ENCODE measurements around the gene EPOP.
A peak's percentile ranks its signal among the peaks of the same experiment; 100 is the strongest.

Gene EPOP

DNA sequence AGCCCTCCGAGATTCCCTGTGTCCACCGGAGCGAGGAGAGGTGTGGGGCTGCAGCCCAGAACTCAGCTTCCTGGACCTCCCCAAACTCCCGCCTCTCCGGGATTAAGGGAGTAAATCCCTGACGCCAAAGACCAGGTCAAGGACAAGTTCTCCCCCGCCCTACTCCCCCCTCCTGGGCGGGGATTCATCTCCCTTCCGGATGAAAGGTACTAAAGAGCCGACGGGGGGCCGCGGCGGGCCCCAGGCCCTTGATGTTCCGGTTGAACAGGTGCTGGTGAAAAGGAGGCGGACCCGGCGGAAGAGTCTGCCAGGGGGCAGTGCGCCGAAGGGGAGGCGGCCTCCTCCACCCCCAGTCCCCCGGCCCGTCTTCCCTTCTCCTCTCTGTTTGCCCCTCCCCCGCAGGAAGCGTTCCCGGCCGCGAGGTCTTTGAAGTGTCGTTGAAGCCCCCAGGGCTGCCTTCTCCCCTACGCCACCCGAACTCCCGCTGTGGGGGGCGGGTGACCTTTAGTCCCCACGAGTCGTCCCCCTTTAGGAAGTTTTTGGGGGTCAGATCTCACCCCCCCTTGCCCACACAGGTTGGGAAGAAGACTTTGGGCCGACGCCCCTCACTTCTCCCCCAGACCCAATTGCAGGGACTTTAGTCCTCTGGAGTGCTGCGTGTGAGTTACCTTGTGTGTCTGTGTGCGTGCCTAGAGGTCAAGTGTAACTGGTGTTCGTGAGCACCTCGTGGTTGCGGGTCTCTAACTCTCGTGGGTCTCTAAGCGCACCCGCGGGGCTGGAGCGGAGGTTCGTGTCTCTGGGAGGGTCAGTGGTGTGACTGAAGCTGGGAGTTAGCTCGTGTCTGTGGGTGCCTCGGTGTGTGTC lies 29.2 kb upstream of the EPOP start:
- peaks cover 4% of the 10 kb centered on the region for H3K36me3 ChIP-seq (ENCODE audit: control insufficient read depth, insufficient read depth, low read length)
- peaks cover 14% of the 10 kb centered on the region for H3K4me1 ChIP-seq (ENCODE audit: control insufficient read depth, insufficient read depth, low read length)
- peak overlapping the region; percentile 91 for H3K27ac ChIP-seq (ENCODE audit: low read depth, low read length)
- peak overlapping the region; percentile 69 for H3K9ac ChIP-seq (ENCODE audit: low read length)
- H3K4me3 ChIP-seq (ENCODE audit: low read length), result peak overlapping the region; percentile 91
- no peaks in the 10 kb centered on the region for H3K27me3 ChIP-seq (ENCODE audit: control insufficient read depth, insufficient read depth, low read length)

DNA sequence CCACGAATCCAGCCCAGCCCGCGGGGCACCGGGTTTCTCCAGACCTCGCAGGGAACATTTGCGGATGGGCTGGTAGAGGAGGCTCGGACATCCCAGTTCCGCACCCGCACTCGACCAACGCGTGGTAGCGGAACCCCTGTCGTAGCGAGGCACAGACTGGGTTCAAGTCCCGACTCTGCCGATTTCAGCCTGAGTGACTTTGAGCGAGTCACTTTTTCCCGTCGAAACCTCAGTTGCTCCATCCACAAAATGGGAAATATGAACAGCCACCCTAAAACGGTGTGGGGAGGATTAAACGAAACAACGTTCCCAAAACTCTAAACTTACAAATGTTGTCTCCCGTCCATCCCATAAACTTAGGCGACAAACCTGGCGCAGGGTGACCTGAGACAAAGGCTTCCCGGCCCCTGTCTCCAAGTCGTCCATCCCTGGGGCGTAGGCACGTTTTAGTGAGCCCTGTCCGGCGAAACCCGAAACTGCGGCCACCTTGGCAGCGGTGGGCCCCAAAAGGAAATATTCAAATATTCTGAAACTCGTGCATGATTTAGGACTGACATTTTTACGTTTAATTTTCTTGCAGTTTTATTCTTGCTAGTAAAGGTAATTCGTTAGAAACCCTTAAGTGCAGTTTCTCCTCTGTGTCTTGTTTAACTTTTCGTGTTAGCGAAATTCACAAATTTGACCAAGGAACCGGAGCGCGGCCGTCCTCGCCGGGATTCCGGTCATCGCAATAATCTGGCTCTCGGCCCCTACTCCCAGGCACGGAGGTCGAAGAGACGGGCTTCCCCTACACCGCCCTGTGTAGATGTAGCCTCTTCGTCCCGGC lies 28.4 kb upstream of the EPOP start:
- H3K4me3 ChIP-seq (ENCODE audit: low read length), result peak overlapping the region; percentile 91
- H3K27me3 ChIP-seq (ENCODE audit: control insufficient read depth, insufficient read depth, low read length), result no peaks in the 10 kb centered on the region
- H3K4me1 ChIP-seq (ENCODE audit: control insufficient read depth, insufficient read depth, low read length), result peaks cover 14% of the 10 kb centered on the region
- peak overlapping the region; percentile 91 for H3K27ac ChIP-seq (ENCODE audit: low read depth, low read length)
- peaks cover 4% of the 10 kb centered on the region for H3K36me3 ChIP-seq (ENCODE audit: control insufficient read depth, insufficient read depth, low read length)
- H3K9ac ChIP-seq (ENCODE audit: low read length), result peak overlapping the region; percentile 92

DNA sequence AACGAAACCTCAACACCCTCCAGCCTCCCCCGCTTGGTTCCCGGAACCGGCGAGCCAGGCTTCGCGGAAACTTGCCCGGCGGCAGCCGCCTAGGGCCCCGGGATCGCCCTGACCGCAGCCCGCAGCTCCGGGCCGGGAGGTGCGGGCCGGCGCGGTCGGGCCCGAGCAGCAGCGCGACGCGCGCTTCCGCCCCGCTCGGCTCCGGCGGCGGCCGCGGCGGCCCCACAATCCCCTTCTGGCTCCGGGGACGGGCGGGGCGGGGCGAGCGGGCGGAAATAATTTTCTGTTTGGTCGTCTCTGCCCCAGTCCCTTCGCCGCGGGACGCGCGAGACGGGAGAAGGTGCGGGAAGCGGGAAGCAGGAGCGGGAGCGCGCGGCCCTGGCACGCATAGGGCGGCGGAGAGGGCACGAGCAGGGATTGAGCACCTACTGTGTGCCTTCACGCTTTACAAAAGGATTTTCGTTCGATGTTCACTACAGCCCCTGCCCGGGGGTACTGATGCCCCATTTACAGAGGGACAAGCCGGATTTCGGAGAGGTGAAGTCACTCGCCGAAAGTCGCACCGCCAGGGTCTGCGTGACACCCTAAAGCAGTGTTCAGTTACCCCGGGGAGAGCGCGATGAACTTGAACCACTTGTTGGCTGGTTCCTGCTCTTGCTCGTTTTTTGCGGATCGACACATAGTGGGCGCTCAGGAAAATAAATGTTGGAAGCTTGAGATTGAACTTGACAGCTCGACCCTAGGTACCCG lies 27.6 kb upstream of the EPOP start:
- Histone ChIP-seq H3K27ac (ENCODE audit: low read depth, low read length) (peak overlapping the region; percentile 91), H3K36me3 (ENCODE audit: control insufficient read depth, insufficient read depth, low read length) (peaks cover 1% of the 10 kb centered on the region), H3K4me3 (ENCODE audit: low read length) (peak overlapping the region; percentile 91), H3K27me3 (ENCODE audit: control insufficient read depth, insufficient read depth, low read length) (no peaks in the 10 kb centered on the region), H3K4me1 (ENCODE audit: control insufficient read depth, insufficient read depth, low read length) (peaks cover 14% of the 10 kb centered on the region), H3K9ac (ENCODE audit: low read length) (peak overlapping the region; percentile 92)

DNA sequence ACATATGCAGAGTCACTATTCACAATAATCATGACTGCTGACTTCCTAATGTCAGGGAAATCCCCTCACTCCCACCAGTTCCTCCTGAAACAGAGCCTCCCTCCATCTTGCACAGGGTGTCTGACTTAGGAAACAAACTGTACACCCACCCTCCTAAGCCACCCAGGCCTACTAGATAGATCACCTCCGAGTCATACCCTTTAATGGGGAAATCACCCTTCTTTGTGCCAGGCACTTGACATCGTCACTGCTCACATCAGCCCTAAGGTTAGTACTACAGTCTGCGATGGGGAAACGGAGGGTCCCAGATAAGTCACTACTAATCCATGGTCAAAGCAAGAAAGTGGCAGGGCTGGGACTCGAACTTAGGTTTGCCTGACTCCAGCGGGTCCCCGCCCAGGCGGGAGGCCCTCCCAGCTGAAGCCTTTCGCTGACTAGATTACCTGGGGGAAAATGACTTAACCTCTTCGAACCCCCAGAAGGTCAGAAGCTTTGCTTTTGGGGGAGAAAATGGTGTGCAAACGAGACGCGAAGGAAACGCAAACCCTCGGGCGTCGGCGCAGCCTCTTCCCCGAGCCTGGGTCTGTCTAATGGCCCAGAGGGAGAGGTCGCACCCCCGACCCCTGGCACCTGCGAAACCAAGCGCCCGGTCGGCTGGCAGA lies 26.9 kb upstream of the EPOP start:
- no peaks in the 10 kb centered on the region for H3K27me3 ChIP-seq (ENCODE audit: control insufficient read depth, insufficient read depth, low read length)
- peaks cover 10% of the 10 kb centered on the region for H3K4me1 ChIP-seq (ENCODE audit: control insufficient read depth, insufficient read depth, low read length)
- H3K4me3 ChIP-seq (ENCODE audit: low read length), result peak overlapping the region; percentile 88
- H3K36me3 ChIP-seq (ENCODE audit: control insufficient read depth, insufficient read depth, low read length), result no peaks in the 10 kb centered on the region
- H3K9ac ChIP-seq (ENCODE audit: low read length), result peak overlapping the region; percentile 75
- peak overlapping the region; percentile 86 for H3K27ac ChIP-seq (ENCODE audit: low read depth, low read length)

DNA sequence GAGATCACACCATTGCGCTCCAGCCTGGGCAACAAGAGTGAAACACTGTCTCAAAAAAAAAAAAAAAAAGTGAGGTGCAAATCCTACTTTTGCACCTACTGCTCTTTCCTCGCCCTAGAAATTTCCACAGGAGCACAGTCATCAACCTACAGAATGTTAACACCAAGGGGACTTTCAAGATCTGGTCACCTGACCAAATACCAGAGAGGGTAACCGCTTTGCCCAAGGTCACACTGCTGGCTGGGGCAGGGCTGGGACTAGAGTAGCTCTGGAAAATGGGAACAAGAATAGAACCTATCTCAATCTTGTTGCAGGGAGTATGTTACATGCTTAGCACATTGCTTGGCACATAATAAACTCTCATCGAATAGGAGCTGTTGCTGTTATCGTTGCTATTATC lies 24.0 kb upstream of the EPOP start:
- no peak overlapping the region for H3K27ac ChIP-seq (ENCODE audit: low read depth, low read length)
- H3K9ac ChIP-seq (ENCODE audit: low read length), result no peak overlapping the region
- H3K27me3 ChIP-seq (ENCODE audit: control insufficient read depth, insufficient read depth, low read length), result no peaks in the 10 kb centered on the region
- no peak overlapping the region for H3K4me3 ChIP-seq (ENCODE audit: low read length)
- H3K36me3 ChIP-seq (ENCODE audit: control insufficient read depth, insufficient read depth, low read length), result no peaks in the 10 kb centered on the region
- H3K4me1 ChIP-seq (ENCODE audit: control insufficient read depth, insufficient read depth, low read length), result peaks cover 16% of the 10 kb centered on the region

DNA sequence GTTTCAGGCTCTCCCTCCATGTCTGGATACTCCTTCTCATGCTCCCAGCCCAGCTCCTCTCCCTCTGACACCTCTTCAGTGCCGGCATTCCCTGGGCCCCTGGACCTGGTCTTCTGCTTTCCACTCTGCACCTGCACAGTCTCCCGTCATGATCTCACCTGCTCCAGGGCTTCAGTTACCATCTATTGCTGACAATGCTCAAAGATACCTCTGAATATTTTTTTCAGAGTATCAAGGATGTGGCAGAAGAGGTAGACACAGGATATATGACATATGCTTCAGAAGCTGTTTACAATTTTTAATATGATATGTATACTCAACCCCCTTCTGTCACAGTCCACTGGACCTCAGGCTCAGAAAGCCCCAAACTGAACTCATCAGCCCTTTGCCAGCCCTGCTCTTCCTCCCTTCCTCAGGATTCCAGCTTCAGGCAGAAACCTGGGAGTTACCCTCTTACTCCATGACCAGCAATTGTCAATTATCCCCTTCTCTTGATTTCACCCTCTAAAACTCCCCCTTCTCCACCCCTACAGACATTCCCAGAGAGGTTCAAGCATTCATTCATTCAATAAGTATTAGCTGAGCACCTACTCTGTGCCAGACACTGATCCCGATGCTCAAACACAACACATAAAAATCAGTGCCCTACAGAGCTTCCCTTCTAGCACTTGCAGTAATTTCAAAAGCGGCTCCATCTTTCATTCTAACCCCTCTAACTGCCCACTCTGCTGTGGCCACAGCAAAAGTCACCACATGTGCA lies 22.5 kb upstream of the EPOP start:
- H3K27me3 ChIP-seq (ENCODE audit: control insufficient read depth, insufficient read depth, low read length), result no peaks in the 10 kb centered on the region
- H3K36me3 ChIP-seq (ENCODE audit: control insufficient read depth, insufficient read depth, low read length), result no peaks in the 10 kb centered on the region
- H3K27ac ChIP-seq (ENCODE audit: low read depth, low read length), result no peak overlapping the region
- H3K9ac ChIP-seq (ENCODE audit: low read length), result no peak overlapping the region
- no peak overlapping the region for H3K4me3 ChIP-seq (ENCODE audit: low read length)
- peaks cover 19% of the 10 kb centered on the region for H3K4me1 ChIP-seq (ENCODE audit: control insufficient read depth, insufficient read depth, low read length)

DNA sequence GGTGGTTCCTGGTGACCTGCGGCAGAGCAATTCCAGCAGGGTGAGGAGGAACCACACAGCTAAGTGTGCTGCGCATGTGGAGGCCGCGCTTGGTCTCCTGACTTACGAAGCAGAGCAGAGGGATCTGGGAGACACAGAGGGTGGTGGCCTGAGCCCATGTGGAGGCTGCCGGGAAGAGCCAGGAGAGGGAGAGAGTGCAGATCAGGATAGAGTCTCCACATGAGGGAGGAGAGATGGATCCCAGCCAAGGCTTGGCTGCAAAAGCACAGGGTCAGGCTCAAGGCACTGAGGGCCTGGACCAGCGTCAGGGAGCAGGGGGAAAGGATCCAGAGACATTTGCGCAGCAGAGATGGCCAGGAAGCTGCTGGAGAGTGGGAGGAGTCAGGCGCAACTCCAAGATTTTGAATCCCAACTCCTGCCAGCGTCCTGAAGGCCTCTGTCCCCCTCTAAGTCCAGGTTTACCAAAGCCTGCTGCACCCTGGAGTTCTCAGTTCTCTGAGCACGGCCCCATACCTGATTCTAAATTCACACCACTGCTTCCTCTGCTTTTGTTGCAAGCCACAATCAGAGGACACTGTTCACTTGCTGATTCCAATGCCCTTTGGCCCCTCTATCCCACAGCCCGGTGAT lies 19.1 kb upstream of the EPOP start:
- Histone ChIP-seq H3K27ac (ENCODE audit: low read depth, low read length) (peak overlapping the region; percentile 94), H3K4me1 (ENCODE audit: control insufficient read depth, insufficient read depth, low read length) (peaks cover 13% of the 10 kb centered on the region), H3K36me3 (ENCODE audit: control insufficient read depth, insufficient read depth, low read length) (no peaks in the 10 kb centered on the region), H3K27me3 (ENCODE audit: control insufficient read depth, insufficient read depth, low read length) (no peaks in the 10 kb centered on the region), H3K9ac (ENCODE audit: low read length) (no peak overlapping the region), H3K4me3 (ENCODE audit: low read length) (peak overlapping the region; percentile 33)

DNA sequence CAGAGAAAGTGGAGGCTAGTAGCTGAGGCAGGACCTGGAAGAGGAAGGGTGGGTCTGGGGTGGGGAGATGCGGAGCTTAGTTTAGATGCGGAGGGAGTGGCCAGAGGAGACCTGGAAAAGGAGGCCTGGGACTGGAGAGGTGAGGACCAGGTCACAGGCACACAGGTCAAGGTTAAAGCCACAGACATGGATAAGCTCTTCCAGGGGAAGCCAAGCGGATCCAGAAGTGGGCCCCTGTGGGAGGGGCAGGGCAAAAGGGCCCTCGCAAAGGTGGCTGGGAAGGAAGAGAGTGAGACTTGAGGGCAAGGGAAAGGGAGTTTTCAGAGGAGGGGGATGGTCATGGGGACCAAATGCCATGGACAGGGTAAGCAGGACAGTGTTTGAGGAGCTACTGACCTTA lies 16.4 kb upstream of the EPOP start:
- H3K27ac ChIP-seq (ENCODE audit: low read depth, low read length), result no peak overlapping the region
- H3K36me3 ChIP-seq (ENCODE audit: control insufficient read depth, insufficient read depth, low read length), result no peaks in the 10 kb centered on the region

DNA sequence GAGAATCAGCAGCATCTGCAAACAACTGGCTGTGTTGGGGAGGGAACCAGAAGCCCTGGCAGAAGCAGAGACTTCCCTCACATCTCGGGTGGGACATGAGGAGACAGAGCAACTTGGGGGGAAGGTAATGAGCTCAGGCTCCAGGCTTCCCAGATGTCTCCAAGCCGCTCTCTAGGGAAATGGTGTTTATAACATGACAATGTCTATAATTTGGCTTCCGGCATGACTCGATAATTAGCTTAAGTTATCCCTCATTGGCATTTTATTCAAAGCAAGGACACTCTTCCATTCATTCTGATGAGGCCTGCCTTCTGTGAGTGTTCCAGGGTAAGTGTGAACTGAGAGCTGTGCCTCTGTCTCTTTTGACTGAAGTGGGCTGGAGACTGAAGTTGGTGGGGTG lies 15.6 kb upstream of the EPOP start:
- Histone ChIP-seq H3K27me3 (ENCODE audit: control insufficient read depth, insufficient read depth, low read length) (no peaks in the 10 kb centered on the region), H3K9ac (ENCODE audit: low read length) (no peak overlapping the region), H3K4me3 (ENCODE audit: low read length) (no peak overlapping the region), H3K36me3 (ENCODE audit: control insufficient read depth, insufficient read depth, low read length) (no peaks in the 10 kb centered on the region), H3K27ac (ENCODE audit: low read depth, low read length) (no peak overlapping the region), H3K4me1 (ENCODE audit: control insufficient read depth, insufficient read depth, low read length) (peaks cover 13% of the 10 kb centered on the region)

More for the DNA sequence above, 16.4 kb upstream of the EPOP start:
- peaks cover 13% of the 10 kb centered on the region for H3K4me1 ChIP-seq (ENCODE audit: control insufficient read depth, insufficient read depth, low read length)
- no peak overlapping the region for H3K9ac ChIP-seq (ENCODE audit: low read length)
- no peak overlapping the region for H3K4me3 ChIP-seq (ENCODE audit: low read length)
- no peaks in the 10 kb centered on the region for H3K27me3 ChIP-seq (ENCODE audit: control insufficient read depth, insufficient read depth, low read length)

DNA sequence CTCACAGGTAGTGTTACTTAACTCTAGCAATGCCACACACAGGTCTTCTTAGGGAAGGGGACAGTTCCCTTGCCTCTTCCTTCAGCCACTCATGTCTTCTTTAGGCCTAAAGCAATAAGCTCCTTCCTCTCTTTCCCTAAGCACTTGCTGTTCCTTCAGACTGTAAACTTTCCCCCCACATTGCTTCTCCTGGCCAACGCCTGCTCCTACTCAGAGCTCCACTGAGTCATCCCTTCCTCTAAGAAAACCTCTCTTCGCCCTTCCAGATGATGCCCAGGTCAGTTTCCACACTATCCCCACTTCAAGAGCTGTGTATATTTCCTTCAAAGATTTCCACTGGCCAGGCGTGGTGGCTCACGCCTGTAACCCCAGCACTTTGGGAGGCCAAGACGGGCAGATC lies 12.5 kb upstream of the EPOP start:
- Histone ChIP-seq H3K27ac (ENCODE audit: low read depth, low read length) (no peak overlapping the region), H3K9ac (ENCODE audit: low read length) (no peak overlapping the region), H3K36me3 (ENCODE audit: control insufficient read depth, insufficient read depth, low read length) (no peaks in the 10 kb centered on the region)

DNA sequence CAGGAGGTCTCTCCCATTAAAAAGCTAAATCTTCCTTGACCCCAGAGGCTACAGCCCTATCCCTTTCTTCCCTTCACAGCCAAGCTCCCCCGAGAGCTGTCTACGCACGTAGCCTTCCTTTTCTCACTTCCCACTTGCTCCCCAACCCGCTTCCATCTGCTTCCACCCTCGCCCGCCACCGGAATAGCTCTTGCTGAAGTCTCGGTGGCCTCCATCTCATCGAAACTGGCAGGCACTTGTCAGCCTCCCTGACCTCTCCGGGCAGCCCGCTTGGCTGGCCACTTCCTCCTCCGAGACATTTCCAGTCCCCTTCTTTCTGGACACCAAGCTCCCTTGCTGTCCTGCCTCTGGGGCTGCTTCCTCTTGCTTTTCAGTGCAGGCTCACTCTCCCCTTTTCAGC lies 10.7 kb upstream of the EPOP start:
- Histone ChIP-seq H3K27me3 (ENCODE audit: control insufficient read depth, insufficient read depth, low read length) (no peaks in the 10 kb centered on the region), H3K4me3 (ENCODE audit: low read length) (no peak overlapping the region), H3K9ac (ENCODE audit: low read length) (no peak overlapping the region), H3K27ac (ENCODE audit: low read depth, low read length) (no peak overlapping the region), H3K4me1 (ENCODE audit: control insufficient read depth, insufficient read depth, low read length) (no peaks in the 10 kb centered on the region), H3K36me3 (ENCODE audit: control insufficient read depth, insufficient read depth, low read length) (no peaks in the 10 kb centered on the region)

More for the DNA sequence above, 12.5 kb upstream of the EPOP start:
- Histone ChIP-seq H3K4me3 (ENCODE audit: low read length) (no peak overlapping the region), H3K4me1 (ENCODE audit: control insufficient read depth, insufficient read depth, low read length) (no peaks in the 10 kb centered on the region), H3K27me3 (ENCODE audit: control insufficient read depth, insufficient read depth, low read length) (no peaks in the 10 kb centered on the region)
